ENCODE data around the gene CTNNA1.

GRCh38 chr5:138770977-138771376, 17.8 kb downstream of the CTNNA1 start:
- no peak for TF ChIP-seq CTCF (IDR thresholded peaks at IDR 0.05; ENCODE audit: insufficient read depth, low read length, poor library complexity, severe bottlenecking)
- TF ChIP-seq EZH2phosphoT487 (conservative IDR thresholded peaks at IDR 0.05; ENCODE audit: low read length): no peak

All from SU-DHL-6 (cell line).